ENCODE results near the gene SLC38A1.

- TF ChIP-seq POLR2A (IDR thresholded peaks at IDR 0.05) (no peak), CTCF (IDR thresholded peaks at IDR 0.05) (no peak), POLR2AphosphoS5 (IDR thresholded peaks at IDR 0.05) (no peak), EP300 (IDR thresholded peaks at IDR 0.05) (no peak)
Observed at GRCh38 chr12:46276756-46277155, 7.9 kb upstream of the SLC38A1 start.

Data from upper lobe of left lung (tissue), 4 donors.